ENCODE measurements around the gene ADNP. TPM values are rescaled to one million over a fixed set of nuclear protein-coding genes. Genes with fewer than 3 reads are reported as not detected.

Gene ADNP
- total RNA-seq, 1 experiment from 2014 or later: 27.5 TPM

GRCh38 chr20:50953821-50954220, 22.6 kb upstream of the ADNP start:
- Histone ChIP-seq H3K36me3 (ENCODE audit: low read depth, low read length) (peaks cover 61% of the 10 kb centered on the region), H3K27me3 (ENCODE audit: low read length) (no peaks in the 10 kb centered on the region), H4K20me1 (ENCODE audit: low read length) (peaks cover 49% of the 10 kb centered on the region), H3K4me2 (ENCODE audit: low read length) (no peak overlapping the region), H3K79me2 (ENCODE audit: low read length) (peaks cover 93% of the 10 kb centered on the region), H3K9ac (ENCODE audit: low read length) (no peak overlapping the region), H3K9me2 (replicated peaks; ENCODE audit: low read length) (no peaks in the 10 kb centered on the region), H3F3A (ENCODE audit: low read length, unreplicated experiment) (no peaks in the 10 kb centered on the region), H3K9me3 (ENCODE audit: low read length) (no peaks in the 10 kb centered on the region), H3K4me3 (ENCODE audit: low read length) (no peak overlapping the region), H3K27ac (ENCODE audit: low read length) (no peak overlapping the region), H3K4me1 (ENCODE audit: insufficient read depth, low read length) (peaks cover 17% of the 10 kb centered on the region), H2AFZ (ENCODE audit: low read length) (no peak overlapping the region)
- POLR2A ChIA-PET (ENCODE audit: unreplicated experiment): no interaction called here
- DNase-seq: no peak
- TF ChIP-seq EZH2phosphoT487 (IDR thresholded peaks at IDR 0.05; ENCODE audit: borderline replicate concordance, low read length) (no peak), EZH2 (IDR thresholded peaks at IDR 0.05; ENCODE audit: low read length, unreplicated experiment) (no peak), CTCF (conservative IDR thresholded peaks at IDR 0.05; ENCODE audit: low read depth, low read length) (no peak)
- BruUV-seq (replicated peaks): no TSS peak
- intact Hi-C loops (cut with micrococcal nuclease): no loop called here
- CTCF ChIA-PET: no interaction called here
- ATAC-seq: no peak

GRCh38 chr20:50953196-50953595, 22.0 kb upstream of the ADNP start:
- Histone ChIP-seq H3K27ac (ENCODE audit: low read length) (no peak overlapping the region), H3K36me3 (ENCODE audit: low read depth, low read length) (peaks cover 66% of the 10 kb centered on the region), H3K4me3 (ENCODE audit: low read length) (no peak overlapping the region), H3F3A (ENCODE audit: low read length, unreplicated experiment) (no peaks in the 10 kb centered on the region), H3K79me2 (ENCODE audit: low read length) (peaks cover 92% of the 10 kb centered on the region), H3K4me1 (ENCODE audit: insufficient read depth, low read length) (peaks cover 17% of the 10 kb centered on the region), H4K20me1 (ENCODE audit: low read length) (peaks cover 49% of the 10 kb centered on the region), H3K9ac (ENCODE audit: low read length) (no peak overlapping the region), H3K9me2 (replicated peaks; ENCODE audit: low read length) (no peaks in the 10 kb centered on the region), H2AFZ (ENCODE audit: low read length) (no peak overlapping the region), H3K9me3 (ENCODE audit: low read length) (no peaks in the 10 kb centered on the region), H3K27me3 (ENCODE audit: low read length) (no peaks in the 10 kb centered on the region), H3K4me2 (ENCODE audit: low read length) (no peak overlapping the region)
- BruUV-seq (replicated peaks): no TSS peak
- no peak for ATAC-seq
- intact Hi-C loops (cut with micrococcal nuclease): no loop called here
- ChIA-PET CTCF (no interaction called here), POLR2A (ENCODE audit: unreplicated experiment) (no interaction called here)
- DNase-seq: no peak
- TF ChIP-seq EZH2 (IDR thresholded peaks at IDR 0.05; ENCODE audit: low read length, unreplicated experiment): no peak

- no peaks in the 10 kb centered on the region for H4K20me1 ChIP-seq (ENCODE audit: low read length)
- ATAC-seq: no peak
- H3K9me3 ChIP-seq (ENCODE audit: low read length): no peaks in the 10 kb centered on the region
- H3K27me3 ChIP-seq (ENCODE audit: low read length): no peaks in the 10 kb centered on the region
- no peaks in the 10 kb centered on the region for H3K4me1 ChIP-seq (ENCODE audit: insufficient read depth, low read length)
- no peak for DNase-seq
- no peak overlapping the region for H3K27ac ChIP-seq (ENCODE audit: low read length)
- POLR2A ChIA-PET (ENCODE audit: unreplicated experiment): no interaction called here
- no peaks in the 10 kb centered on the region for H3K9me2 ChIP-seq (replicated peaks; ENCODE audit: low read length)
- H3F3A ChIP-seq (ENCODE audit: low read length, unreplicated experiment): no peaks in the 10 kb centered on the region
- TF ChIP-seq EZH2 (IDR thresholded peaks at IDR 0.05; ENCODE audit: low read length, unreplicated experiment) (no peak), EZH2phosphoT487 (IDR thresholded peaks at IDR 0.05; ENCODE audit: borderline replicate concordance, low read length) (no peak), CTCF (conservative IDR thresholded peaks at IDR 0.05; ENCODE audit: low read depth, low read length) (no peak)
- intact Hi-C loops (cut with micrococcal nuclease): no loop called here
- CTCF ChIA-PET: no interaction called here
- H3K9ac ChIP-seq (ENCODE audit: low read length): no peak overlapping the region
- peaks cover 80% of the 10 kb centered on the region for H3K36me3 ChIP-seq (ENCODE audit: low read depth, low read length)
- no peak overlapping the region for H3K4me3 ChIP-seq (ENCODE audit: low read length)
- no TSS peak for BruUV-seq (replicated peaks)
- H3K79me2 ChIP-seq (ENCODE audit: low read length): peaks cover 43% of the 10 kb centered on the region
- H3K4me2 ChIP-seq (ENCODE audit: low read length): no peak overlapping the region
- no peak overlapping the region for H2AFZ ChIP-seq (ENCODE audit: low read length)
Measured at GRCh38 chr20:50948132-50948785, 17.0 kb upstream of the ADNP start.
